Gastrocnemius medialis (tissue), 4 donors: ENCODE results near the gene CCBE1.

Experiments used
- POLR2A ChIP-seq, 2 donors: fragments of 450-650 bp; IDR thresholded peaks; one replicate each; pipeline ENCODE4 v1.6.1; 2017; ENCODE audit warnings: antibody characterized with exemption in 2 of 2, mild to moderate bottlenecking in 2 of 2, moderate library complexity in 2 of 2
- TF ChIP-seq, protein P1 (sequence below), 5 experiments: fragments of 450-650 bp in 3 of 5; fragments of 200-600 bp in 2 of 5; sonication (generic) in 2 of 5; IDR thresholded peaks in 4 of 5; conservative IDR thresholded peaks in 1 of 5; 1 replicate in 4 of 5; 2 replicates in 1 of 5; pipeline ENCODE4 v1.5.1; 2016 to 2019; ENCODE audit warnings: antibody characterized with exemption in 5 of 5, mild to moderate bottlenecking in 3 of 5, moderate library complexity in 3 of 5

DNA sequence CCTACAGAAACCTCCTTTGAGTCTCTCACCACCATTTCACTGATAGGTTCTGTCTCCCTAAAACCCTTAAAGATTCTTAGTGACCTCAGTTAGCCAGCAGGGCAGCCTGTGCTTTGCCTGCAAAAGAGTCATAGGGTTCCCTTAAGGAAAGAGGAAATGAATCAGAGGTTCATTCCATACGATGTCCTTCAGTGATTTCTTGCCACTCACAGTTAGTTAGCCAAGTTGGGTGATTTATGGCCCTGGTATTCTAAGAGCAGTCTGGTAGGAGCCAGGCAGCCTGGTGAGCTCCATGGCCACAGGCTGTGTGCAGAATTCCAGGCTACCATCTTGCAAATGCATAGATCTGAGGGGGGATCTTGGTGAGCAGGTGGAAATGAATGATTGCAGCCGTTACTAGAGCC, 18.7 kb upstream of the CCBE1 start:
- TF ChIP-seq POLR2A (IDR thresholded peaks at IDR 0.05) = no peak
- TF ChIP-seq, protein P1, sequence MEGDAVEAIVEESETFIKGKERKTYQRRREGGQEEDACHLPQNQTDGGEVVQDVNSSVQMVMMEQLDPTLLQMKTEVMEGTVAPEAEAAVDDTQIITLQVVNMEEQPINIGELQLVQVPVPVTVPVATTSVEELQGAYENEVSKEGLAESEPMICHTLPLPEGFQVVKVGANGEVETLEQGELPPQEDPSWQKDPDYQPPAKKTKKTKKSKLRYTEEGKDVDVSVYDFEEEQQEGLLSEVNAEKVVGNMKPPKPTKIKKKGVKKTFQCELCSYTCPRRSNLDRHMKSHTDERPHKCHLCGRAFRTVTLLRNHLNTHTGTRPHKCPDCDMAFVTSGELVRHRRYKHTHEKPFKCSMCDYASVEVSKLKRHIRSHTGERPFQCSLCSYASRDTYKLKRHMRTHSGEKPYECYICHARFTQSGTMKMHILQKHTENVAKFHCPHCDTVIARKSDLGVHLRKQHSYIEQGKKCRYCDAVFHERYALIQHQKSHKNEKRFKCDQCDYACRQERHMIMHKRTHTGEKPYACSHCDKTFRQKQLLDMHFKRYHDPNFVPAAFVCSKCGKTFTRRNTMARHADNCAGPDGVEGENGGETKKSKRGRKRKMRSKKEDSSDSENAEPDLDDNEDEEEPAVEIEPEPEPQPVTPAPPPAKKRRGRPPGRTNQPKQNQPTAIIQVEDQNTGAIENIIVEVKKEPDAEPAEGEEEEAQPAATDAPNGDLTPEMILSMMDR (IDR thresholded peaks at IDR 0.05 in 4 of 5, conservative IDR thresholded peaks at IDR 0.05 in 1 of 5) = no peak
